Measurements from ENCODE around the gene GPHA2. TPM values are rescaled to one million over a fixed set of nuclear protein-coding genes. Genes with fewer than 3 reads are reported as not detected.

The GPHA2 gene
- polyA plus RNA-seq, 1 of the 3 experiments (the other 2 are of a cell fraction) = not detected

- TF ChIP-seq CHD2 (IDR thresholded peaks at IDR 0.05; ENCODE audit: low read length, partially characterized antibody) (no peak), ELF1 (IDR thresholded peaks at IDR 0.05) (no peak), REST (IDR thresholded peaks at IDR 0.05; ENCODE audit: low read depth, low read length) (no peak), FOSL2 (IDR thresholded peaks at IDR 0.05; ENCODE audit: borderline replicate concordance, low read depth) (no peak), SIN3A (IDR thresholded peaks at IDR 0.05; ENCODE audit: borderline replicate concordance, low read depth, low read length) (no peak), RAD21 (IDR thresholded peaks at IDR 0.05; ENCODE audit: low read length) (no peak), ZBTB33 (IDR thresholded peaks at IDR 0.05; ENCODE audit: borderline replicate concordance, low read depth) (no peak), MXI1 (IDR thresholded peaks at IDR 0.05; ENCODE audit: low read depth, low read length) (no peak), FOXJ3 (CRISPR knock-in tag; IDR thresholded peaks at IDR 0.05) (no peak), MAX (IDR thresholded peaks at IDR 0.05; ENCODE audit: low read depth) (no peak), IRF3 (IDR thresholded peaks at IDR 0.05; ENCODE audit: low read depth, low read length) (no peak), RCOR1 (IDR thresholded peaks at IDR 0.05; ENCODE audit: low read length) (no peak), POLR2AphosphoS5 (IDR thresholded peaks at IDR 0.05; ENCODE audit: low read depth, low read length) (no peak), GABPA (IDR thresholded peaks at IDR 0.05; ENCODE audit: low read depth) (no peak)
- no peaks in the 10 kb centered on the region for H3K9me3 ChIP-seq
- H3K9me2 ChIP-seq = no peaks in the 10 kb centered on the region
- no peak overlapping the region for H2AFZ ChIP-seq (ENCODE audit: low read depth)
- WGBS (ENCODE audit: low lambda C conversion rate) = 53% methylated on average over 3 of the region's 3 CpGs
- H3K4me1 ChIP-seq (ENCODE audit: control insufficient read depth in 1 of 2, insufficient read depth in 2 of 2, low read depth in 1 of 2, low read length in 1 of 2) = peaks cover 6 to 22% of the 10 kb centered on the region in 2 experiments; a peak in 3 of 4 replicates
- ChIA-PET POLR2A (no interaction called here), CTCF (interaction anchor here (0.6 to 2.2 kb wide), 2 partner anchors 28 to 29 kb away, joined by 5 read pairs; no protein-coding TSS in a partner anchor)
- H3K9ac ChIP-seq = no peak overlapping the region
- H3K36me3 ChIP-seq (replicated peaks in 1 of 2; ENCODE audit: control insufficient read depth in 1 of 2, insufficient read depth in 2 of 2, low read length in 1 of 2) = no peaks in the 10 kb centered on the region
- no peaks in the 10 kb centered on the region for H3F3A ChIP-seq (replicated peaks; ENCODE audit: insufficient read depth)
- H3K79me2 ChIP-seq (ENCODE audit: insufficient read depth) = peaks cover 18% of the 10 kb centered on the region; the same call in 1 of the 2 replicates
- no peak overlapping the region for H3K4me2 ChIP-seq
- H3K4me3 ChIP-seq (ENCODE audit: low read depth in 2 of 2, low read length in 1 of 2) = no peak overlapping the region
- H4K20me1 ChIP-seq (ENCODE audit: insufficient read depth) = no peaks in the 10 kb centered on the region
- DNase-seq = no peak
- no peak overlapping the region for H3K27ac ChIP-seq (ENCODE audit: low read depth in 2 of 2, low read length in 1 of 2)
- H3K27me3 ChIP-seq (ENCODE audit: insufficient read depth) = no peaks in the 10 kb centered on the region
These were observed 14.3 kb downstream of the GPHA2 start for GRCh38 chr11:64921384-64921783.
